KMS-11 (cell line): ENCODE data around the gene TSPEAR.

Experiments
- H2AFZ ChIP-seq: fragments of 200-600 bp; sonication (generic); 2 replicates; pipeline ENCODE4 v1.6.1; 2016; ENCODE audit warnings: antibody characterized with exemption, mixed run types, low read depth
- H3K27ac ChIP-seq: fragments of 200-600 bp; sonication (generic); 2 replicates; pipeline ENCODE4 v1.6.1; 2016; ENCODE audit warnings: mild to moderate bottlenecking, mixed run types
- H3K27me3 ChIP-seq: fragments of 200-600 bp; sonication (generic); 2 replicates; pipeline ENCODE4 v1.6.1; 2017; ENCODE audit warnings: mild to moderate bottlenecking, low read depth, mixed run types, moderate library complexity; ENCODE audit not compliant: insufficient read depth
- H3K36me3 ChIP-seq: fragments of 200-600 bp; sonication (generic); 2 replicates; pipeline ENCODE4 v1.6.1; 2017; ENCODE audit warnings: mild to moderate bottlenecking, mixed run types; ENCODE audit not compliant: insufficient read depth
- H3K4me1 ChIP-seq: fragments of 200-600 bp; sonication (generic); 2 replicates; pipeline ENCODE4 v1.6.1; 2016; ENCODE audit warnings: mild to moderate bottlenecking, low read depth, mixed run types; ENCODE audit not compliant: poor library complexity, severe bottlenecking
- H3K4me2 ChIP-seq: fragments of 200-600 bp; sonication (generic); 2 replicates; pipeline ENCODE4 v1.7.0; 2016; ENCODE audit warnings: mild to moderate bottlenecking, mixed run types
- H3K4me3 ChIP-seq: fragments of 200-600 bp; sonication (generic); IDR thresholded peaks from 2 replicates; pipeline ENCODE4 v1.6.1; 2017; ENCODE audit warnings: low read depth, low read length, mixed read lengths; ENCODE audit not compliant: insufficient read depth
- H3K79me2 ChIP-seq: fragments of 200-600 bp; sonication (generic); 2 replicates; pipeline ENCODE4 v1.6.1; 2016; ENCODE audit warnings: low read depth, mixed run types; ENCODE audit not compliant: insufficient read depth
- H3K9ac ChIP-seq: fragments of 200-600 bp; sonication (generic); 2 replicates; pipeline ENCODE4 v1.6.1; 2016; ENCODE audit warnings: mild to moderate bottlenecking, mixed run types
- H4K20me1 ChIP-seq: fragments of 200-600 bp; sonication (generic); 2 replicates; pipeline ENCODE4 v1.6.1; 2016; ENCODE audit warnings: mild to moderate bottlenecking, mixed run types; ENCODE audit not compliant: insufficient read depth
- CTCF ChIP-seq: fragments of 200-600 bp; sonication (generic); conservative IDR thresholded peaks from 2 replicates; pipeline ENCODE4 v1.6.1; 2017; ENCODE audit warnings: low read depth, mild to moderate bottlenecking, antibody characterized with exemption, low read length, moderate library complexity, mixed read lengths

Gene TSPEAR

GRCh38 chr21:44713130-44713529 lies 1.8 kb upstream of the TSPEAR start:
- no peak for TF ChIP-seq CTCF
- H3K27me3 ChIP-seq: peaks cover 92% of the 10 kb centered on the region
- no peaks in the 10 kb centered on the region for H3K4me1 ChIP-seq

GRCh38 chr21:44712203-44713028 lies 1.0 kb upstream of the TSPEAR start:
- no peak overlapping the region for H3K4me2 ChIP-seq
- H2AFZ ChIP-seq: no peak overlapping the region
- no peak overlapping the region for H3K27ac ChIP-seq
- peaks cover 95% of the 10 kb centered on the region for H3K27me3 ChIP-seq
- TF ChIP-seq CTCF: no peak
- no peak overlapping the region for H3K4me3 ChIP-seq
- no peaks in the 10 kb centered on the region for H4K20me1 ChIP-seq
- H3K36me3 ChIP-seq: no peaks in the 10 kb centered on the region
- H3K79me2 ChIP-seq: no peaks in the 10 kb centered on the region
- no peak overlapping the region for H3K9ac ChIP-seq
- H3K4me1 ChIP-seq: no peaks in the 10 kb centered on the region

More at GRCh38 chr21:44713130-44713529, 1.8 kb upstream of the TSPEAR start:
- H3K4me3 ChIP-seq: no peak overlapping the region
- H3K79me2 ChIP-seq: no peaks in the 10 kb centered on the region
- no peak overlapping the region for H3K27ac ChIP-seq
- H3K9ac ChIP-seq: no peak overlapping the region
- H3K36me3 ChIP-seq: no peaks in the 10 kb centered on the region
- H4K20me1 ChIP-seq: no peaks in the 10 kb centered on the region
- no peak overlapping the region for H2AFZ ChIP-seq
- H3K4me2 ChIP-seq: no peak overlapping the region

GRCh38 chr21:44710756-44711326 lies 531 bp downstream of the TSPEAR start:
- Histone ChIP-seq H3K27ac (no peak overlapping the region), H2AFZ (no peak overlapping the region), H3K27me3 (peaks cover 90% of the 10 kb centered on the region), H3K4me3 (no peak overlapping the region), H3K9ac (no peak overlapping the region), H3K79me2 (no peaks in the 10 kb centered on the region), H3K36me3 (no peaks in the 10 kb centered on the region), H3K4me1 (no peaks in the 10 kb centered on the region), H3K4me2 (no peak overlapping the region), H4K20me1 (no peaks in the 10 kb centered on the region)
- no peak for TF ChIP-seq CTCF

- Histone ChIP-seq H3K4me3 (no peak overlapping the region), H3K27me3 (peaks cover 86% of the 10 kb centered on the region), H3K4me1 (no peaks in the 10 kb centered on the region), H4K20me1 (no peaks in the 10 kb centered on the region), H3K27ac (no peak overlapping the region), H3K9ac (no peak overlapping the region), H3K36me3 (no peaks in the 10 kb centered on the region), H3K79me2 (no peaks in the 10 kb centered on the region), H3K4me2 (no peak overlapping the region), H2AFZ (no peak overlapping the region)
- TF ChIP-seq CTCF: no peak
Measured at GRCh38 chr21:44710294-44710665, 1.1 kb downstream of the TSPEAR start.
